DMS 273 (cell line): Measurements from ENCODE around the gene ATF7IP.
"Not testable (repeated sequence)": the region's sequence is repeated elsewhere in the genome, so short reads cannot be mapped to it uniquely, and the experiment has no call there.

Experiments used
- DNase-seq: peaks from one replicate; lab custom pipeline; 2025; ENCODE audit not compliant: unreplicated experiment; lab: John Stamatoyannopoulos, UW

Gene ATF7IP, protein sequence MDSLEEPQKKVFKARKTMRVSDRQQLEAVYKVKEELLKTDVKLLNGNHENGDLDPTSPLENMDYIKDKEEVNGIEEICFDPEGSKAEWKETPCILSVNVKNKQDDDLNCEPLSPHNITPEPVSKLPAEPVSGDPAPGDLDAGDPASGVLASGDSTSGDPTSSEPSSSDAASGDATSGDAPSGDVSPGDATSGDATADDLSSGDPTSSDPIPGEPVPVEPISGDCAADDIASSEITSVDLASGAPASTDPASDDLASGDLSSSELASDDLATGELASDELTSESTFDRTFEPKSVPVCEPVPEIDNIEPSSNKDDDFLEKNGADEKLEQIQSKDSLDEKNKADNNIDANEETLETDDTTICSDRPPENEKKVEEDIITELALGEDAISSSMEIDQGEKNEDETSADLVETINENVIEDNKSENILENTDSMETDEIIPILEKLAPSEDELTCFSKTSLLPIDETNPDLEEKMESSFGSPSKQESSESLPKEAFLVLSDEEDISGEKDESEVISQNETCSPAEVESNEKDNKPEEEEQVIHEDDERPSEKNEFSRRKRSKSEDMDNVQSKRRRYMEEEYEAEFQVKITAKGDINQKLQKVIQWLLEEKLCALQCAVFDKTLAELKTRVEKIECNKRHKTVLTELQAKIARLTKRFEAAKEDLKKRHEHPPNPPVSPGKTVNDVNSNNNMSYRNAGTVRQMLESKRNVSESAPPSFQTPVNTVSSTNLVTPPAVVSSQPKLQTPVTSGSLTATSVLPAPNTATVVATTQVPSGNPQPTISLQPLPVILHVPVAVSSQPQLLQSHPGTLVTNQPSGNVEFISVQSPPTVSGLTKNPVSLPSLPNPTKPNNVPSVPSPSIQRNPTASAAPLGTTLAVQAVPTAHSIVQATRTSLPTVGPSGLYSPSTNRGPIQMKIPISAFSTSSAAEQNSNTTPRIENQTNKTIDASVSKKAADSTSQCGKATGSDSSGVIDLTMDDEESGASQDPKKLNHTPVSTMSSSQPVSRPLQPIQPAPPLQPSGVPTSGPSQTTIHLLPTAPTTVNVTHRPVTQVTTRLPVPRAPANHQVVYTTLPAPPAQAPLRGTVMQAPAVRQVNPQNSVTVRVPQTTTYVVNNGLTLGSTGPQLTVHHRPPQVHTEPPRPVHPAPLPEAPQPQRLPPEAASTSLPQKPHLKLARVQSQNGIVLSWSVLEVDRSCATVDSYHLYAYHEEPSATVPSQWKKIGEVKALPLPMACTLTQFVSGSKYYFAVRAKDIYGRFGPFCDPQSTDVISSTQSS

DNA sequence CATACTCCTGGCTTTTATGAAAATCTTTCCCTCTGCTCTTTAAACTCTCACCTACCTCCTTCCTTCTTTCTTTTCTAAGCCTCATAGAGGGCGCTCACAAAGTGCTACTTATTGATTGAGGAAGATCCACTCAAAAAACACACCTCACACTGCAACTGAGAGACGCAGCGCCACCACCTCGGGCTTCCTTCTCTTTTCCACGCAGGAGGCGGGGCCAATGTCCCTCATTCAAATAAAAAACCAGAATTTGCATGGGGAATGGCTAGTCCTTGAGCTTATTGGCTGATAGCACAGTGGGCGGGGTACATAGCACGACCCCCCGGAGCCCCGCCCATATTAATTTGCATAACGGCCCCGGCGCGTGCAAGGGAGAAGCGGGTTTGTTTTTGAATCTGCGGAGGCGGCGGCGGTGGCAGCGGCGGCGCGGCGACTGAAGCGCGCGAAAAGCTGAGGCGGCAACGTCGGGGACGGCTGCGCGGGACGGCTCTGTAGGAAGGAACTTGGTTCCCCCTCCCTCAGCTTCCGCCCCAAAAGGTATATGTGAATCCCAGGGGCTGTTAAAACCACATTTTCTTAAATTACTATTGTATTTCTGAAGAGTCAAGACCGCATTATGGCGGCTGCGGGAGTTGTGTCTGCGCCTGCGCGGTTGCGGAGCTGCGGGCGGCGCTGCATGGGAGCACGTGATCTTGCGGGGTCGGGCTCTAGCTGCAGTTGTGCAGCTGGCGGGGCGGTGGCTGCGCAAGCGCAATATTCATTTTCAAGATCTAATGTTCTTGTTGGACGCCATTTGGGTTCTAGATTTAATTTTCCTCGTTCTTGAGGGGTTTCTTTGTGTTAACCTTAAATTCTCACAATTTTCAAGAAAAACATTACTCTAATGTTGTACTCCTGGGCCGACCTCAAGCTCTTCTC is at the start of gene ATF7IP:
Gene ATF7IP (plus strand): TSS at position 389 of the 915 bp plus-strand sequence. CDS start 58,234 bp downstream, outside the sequence.
- peak; percentile 98 for DNase-seq

DNA sequence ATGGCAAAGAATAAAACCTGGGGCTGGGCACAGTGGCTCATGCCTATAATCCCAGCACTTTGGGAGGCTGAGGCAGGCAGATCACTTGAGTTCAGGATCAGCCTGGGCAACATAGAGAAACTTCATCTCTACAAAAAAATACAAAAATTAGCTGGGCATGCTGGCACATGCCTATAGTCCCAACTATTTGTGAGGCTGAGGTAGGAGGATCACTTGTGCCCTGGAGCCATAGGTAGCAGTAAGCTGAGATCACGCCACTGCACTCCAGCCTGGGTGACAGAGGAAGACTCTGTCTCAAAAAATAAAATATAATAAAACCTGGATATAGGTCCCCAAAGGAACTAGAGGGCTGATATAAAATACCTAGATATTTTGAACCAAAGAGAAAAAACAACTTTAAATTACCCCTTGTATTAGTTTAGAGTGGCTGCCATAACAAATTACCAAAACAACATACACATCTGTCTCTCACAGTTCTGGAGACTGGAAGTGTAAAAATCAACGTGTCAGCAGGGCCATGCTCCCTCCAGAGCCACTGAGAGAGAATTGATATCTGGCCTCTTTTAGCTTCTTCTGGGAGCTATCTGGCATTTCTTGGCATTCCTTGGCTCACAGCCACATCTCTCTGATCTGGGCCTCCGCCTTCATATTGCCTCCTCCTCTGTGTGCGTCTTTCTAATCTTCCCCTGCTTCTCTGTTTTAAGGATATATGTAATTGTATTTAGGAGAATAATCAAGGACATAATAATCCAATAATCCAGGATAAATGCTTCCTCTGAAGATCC is 47.9 kb upstream of the ATF7IP start:
- no peak for DNase-seq

DNA sequence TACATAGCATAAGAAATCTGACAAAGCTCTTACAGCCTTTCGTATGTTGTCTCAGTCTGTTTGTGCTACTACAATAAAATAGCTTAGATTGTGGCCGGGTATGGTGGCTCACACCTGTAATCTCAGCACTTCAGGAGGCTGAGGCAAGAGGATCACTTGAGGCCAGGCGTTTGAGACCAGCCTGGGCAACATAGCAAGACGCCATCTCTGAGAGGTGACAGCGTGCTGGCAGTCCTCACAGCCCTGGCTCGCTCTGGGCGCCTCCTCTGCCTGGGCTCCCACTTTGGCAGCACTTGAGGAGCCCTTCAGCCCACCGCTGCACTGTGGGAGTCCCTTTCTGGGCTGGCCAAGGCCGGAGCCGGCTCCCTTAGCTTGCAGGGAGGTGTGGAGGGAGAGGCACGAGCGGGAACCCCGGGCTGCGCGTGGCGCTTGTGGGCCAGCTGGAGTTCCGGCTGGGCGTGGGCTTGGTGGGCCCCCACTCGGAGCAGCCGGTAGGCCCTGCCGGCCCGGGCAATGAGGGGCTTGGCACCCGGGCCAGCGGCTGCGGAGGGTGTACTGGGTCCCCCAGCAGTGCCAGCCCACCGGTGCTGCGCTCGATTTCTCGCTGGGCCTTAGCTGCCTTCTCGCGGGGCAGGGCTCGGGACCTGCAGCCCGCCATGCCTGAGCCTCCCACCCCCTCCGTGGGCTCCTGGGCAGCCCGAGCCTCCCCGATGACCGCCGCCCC is 45.6 kb upstream of the ATF7IP start:
- not testable (repeated sequence) for DNase-seq

DNA sequence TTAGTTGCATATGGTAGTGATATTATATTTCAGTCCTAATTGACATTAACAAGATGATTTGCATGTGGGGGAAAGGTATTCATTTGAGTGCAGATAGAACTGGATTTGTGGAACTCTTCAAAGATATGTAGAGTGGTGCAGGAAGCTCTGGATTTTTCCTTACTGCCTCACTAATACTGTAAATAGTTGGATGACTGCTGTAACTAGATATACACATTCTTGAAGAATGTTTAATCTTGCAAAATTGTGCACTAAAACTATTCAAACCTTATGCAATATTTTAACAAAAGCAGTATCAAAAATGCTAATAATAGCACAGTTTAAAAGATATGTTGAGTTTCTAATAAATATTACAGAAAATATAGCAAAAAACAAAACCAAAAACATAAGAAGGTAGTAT is 43.1 kb upstream of the ATF7IP start:
- DNase-seq: no peak

DNA sequence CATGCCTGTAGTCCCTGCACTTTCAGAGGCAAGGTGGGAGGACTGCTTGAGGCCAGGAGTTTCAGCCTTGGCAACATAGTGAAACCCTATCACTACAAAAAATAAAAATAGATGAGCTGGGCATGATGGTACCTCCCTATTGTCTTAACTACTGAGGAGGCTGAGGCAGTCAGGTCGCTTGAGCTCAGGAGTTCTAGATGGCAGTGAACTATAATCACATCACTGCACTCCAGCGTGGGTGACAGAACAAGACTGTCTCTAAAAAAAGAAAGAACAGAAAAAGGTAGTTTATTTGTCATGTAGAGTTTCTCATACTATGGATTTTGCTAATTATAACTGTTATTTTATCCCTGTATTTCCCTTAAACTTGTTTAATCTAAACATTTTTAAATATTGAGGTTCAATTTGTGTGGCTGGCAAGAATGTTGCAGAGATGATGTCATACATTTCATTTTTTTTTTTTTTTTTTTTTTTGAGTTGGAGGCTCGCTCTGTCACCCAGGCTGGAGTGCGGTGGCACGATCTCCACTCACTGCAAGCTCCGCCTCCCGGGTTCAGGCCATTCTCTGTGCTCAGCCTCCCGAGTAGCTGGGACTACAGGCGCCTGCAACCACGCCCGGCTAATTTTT is 39.7 kb upstream of the ATF7IP start:
- DNase-seq: no peak

DNA sequence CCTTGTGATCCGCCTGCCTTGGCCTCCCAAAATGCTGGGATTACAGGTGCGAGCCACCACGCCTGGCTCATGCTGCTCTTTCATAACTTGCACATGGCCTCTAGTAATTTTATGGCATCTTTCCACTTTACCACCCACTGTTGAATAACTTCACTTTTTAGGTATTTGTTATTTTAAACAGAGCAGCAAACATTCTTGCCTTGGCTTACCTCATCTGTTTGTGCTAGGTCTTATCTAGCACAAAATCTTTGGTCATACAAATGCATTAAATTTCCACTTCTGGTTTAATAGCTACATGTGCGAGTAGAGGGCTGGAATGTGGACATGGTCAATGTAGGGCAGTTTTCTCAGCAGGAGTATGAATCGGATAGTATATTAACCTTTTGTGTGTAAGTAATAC is 38.8 kb upstream of the ATF7IP start:
- DNase-seq: no peak

DNA sequence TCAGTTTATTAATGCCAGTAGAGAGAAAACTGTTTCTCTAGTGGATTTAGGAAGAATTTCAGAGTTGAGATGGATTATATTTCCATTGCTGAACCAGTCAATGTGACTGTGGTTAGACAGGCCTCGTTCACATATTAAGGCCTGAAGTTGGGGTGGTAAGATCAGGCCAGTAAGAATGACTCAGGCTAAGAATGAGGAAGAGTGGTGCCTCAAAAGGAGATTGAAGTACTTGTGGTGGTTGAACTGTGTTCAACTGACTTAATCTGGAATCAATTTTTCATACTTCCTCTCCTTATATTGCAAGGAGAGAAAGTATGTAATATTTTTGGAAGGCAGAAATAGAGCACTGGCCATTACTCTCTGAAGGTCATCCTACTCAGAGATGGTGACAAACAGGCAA is 37.8 kb upstream of the ATF7IP start:
- DNase-seq: no peak

DNA sequence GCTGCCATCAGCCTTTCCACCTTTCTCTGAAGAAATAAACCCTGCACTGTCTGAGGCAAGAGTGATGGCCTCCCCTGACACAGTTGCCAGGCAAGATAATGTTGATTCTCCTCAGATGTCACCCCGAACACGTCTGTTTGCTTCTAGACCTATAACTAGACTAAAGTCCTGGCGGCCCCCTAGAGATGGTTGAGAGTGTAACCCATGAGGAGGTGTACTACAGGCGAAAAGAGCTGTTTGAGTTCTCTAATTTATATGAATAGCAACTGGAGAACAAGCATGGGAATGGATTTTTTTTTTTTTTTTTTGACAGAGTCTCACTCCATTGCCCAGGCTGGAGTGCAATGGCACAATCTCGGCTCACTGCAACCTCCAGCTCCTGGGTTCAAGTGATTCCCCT is 33.0 kb upstream of the ATF7IP start:
- DNase-seq: no peak

DNA sequence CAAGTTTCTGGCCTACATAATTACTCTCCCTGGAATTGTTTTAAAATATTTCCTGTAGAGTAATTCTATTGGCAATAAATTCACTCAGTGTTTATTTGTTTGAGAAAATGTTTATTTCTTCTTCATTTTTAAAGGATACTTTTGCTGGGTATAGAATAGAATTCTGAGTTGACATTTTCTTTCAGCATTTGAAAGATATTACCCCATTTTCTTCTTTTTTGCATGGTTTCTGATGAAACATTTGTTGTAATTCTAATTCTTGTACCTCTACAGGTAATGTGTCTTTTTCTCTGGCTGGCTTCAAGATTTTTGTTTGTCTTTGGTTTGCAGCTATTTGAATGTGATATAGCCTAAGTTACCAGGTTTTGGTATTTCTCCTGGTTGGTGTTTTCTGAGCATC is 25.1 kb upstream of the ATF7IP start:
- DNase-seq: no peak

DNA sequence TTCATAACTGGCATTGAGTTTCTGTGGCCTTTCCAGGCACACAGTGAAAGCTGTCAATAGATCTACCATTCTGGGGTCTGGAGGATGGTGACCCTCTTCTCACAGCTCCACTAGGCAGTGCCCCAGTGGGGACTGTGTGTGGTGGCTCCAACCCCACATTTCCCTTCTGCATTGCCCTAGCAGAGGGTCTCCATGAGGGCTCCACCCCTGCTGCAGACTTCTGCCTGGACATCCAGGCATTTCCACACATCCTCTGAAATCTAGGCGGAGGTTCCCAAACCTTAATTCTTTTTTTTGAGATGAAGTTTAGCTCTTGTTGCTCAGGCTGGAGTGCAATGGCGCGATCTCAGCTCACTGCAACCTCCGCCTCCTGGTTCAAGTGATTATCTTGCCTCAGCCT is 14.0 kb upstream of the ATF7IP start:
- DNase-seq: not testable (repeated sequence)

DNA sequence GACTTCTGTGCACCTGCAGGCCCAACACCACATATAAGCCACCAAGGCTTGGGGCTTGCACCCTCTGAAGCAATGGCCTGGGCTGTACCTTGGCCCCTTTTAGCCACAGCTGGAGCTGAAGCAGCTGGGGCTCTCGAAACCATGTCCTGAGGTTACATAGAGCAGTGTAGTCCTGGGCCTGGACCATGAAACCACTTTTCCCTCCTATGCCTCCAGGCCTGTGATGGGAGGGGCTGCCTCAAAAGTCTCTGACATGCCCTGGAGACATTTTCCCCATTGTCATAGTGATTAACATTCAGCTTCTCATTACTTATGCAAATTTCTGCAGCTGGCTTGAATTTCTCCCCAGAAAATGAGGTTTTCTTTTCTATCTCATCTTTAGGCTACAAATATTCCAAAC is 13.4 kb upstream of the ATF7IP start:
- DNase-seq: not testable (repeated sequence)

DNA sequence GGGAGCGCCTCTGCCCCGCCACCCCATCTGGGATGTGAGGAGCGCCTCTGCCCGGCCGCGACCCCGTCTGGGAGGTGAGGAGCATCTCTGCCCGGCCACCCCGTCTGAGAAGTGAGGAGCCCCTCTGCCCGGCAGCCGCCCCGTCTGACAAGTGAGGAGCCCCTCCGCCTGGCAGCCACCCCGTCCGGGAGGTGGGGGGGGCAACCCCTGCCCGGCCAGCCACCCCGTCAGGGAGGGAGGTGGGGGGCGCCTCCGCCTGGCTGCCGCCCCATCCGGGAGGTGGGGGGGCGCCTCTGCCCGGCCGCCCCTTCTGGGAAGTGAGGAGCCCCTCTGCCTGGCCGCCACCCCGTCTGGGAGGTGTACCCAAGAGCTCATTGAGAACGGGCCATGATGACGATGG is 10.8 kb upstream of the ATF7IP start:
- not testable (repeated sequence) for DNase-seq

DNA sequence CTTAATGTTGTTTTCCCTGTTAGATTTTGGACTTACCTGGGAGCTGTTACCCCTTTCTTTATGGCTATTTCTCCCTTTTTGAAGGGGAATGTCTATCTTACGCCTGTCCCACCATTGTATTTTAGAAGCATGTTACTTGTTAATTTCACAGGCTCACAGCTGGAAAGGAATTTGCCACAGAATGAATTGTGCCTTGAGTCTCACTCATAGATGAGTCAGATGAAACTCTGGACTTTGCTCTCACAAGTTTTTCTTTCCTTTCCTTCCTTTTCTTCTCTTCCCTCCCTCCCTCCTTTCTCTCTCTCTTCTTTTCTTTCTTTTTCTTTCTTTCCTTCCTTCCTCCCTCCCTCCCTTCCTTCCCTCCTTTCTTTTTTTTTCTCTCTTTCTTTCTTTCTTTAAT is 9.3 kb upstream of the ATF7IP start:
- DNase-seq: no peak

DNA sequence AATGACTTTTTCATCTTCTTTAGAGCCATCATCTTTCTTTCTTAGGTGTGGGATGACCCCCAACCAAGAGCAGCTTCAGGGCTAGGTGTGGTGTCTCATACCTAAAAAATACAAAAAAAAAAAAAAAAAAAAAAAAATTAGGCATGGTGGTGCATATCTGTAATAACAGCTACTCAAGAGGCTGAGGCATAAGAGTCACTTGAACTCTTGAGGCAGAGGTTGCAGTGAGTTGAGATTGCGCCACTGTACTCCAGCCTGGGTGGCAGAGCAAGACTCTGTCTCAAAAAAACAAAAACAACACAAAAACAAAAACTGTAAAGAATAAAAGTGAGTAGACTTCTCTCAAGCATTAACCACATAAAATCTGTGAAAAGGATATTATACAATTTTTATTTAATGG is 8.0 kb upstream of the ATF7IP start:
- DNase-seq: no peak

DNA sequence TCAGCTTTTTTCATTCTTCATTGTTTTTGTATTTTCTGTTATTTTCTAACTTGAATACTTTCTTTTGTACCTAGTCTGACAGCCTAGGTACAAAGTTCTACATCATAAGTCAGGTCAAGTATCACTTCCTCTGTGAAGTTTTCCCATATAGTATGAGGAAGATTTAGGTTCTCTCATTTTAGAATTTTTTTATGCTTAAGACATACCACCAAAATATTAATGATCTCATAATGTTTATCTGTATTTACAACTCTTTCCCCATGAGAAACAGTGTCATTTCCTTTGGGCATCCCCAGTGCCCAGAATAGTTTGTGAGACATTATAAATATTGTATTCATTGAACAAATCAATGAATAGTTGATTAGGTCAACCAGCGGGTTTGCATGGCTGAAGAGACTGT is 3.1 kb upstream of the ATF7IP start:
- no peak for DNase-seq

DNA sequence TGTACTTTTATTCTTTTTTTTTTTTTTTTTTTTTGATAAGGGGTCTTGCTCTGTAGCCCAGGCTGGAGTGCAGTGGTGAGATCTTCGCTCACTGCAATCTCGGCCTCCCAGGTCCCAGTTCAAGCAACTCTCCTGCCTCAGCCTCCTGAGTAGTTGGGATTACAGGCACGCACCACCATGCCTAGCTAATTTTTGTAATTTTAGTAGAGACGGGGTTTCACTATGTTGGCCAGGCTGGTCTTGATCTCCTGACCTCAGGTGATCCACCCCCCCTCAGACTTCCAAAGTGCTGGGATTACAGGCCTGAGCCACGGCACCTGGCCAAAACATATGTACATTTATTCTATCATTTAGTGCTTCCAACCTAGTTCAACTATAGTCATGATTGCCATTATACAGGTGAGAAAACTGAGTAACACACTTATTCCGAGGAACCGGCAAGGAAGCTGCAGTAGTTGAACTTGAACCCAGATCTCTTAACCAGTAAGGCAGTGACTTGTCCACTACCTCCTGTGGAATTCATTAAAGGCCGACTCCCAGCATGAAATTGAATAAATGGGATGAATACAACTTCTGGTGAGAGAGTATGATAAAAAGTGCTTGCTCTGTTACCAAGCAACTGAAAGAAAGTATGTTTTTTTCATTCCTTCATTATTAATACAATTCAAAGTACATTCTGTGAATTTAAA is 755 bp upstream of the ATF7IP start:
- no peak for DNase-seq

DNA sequence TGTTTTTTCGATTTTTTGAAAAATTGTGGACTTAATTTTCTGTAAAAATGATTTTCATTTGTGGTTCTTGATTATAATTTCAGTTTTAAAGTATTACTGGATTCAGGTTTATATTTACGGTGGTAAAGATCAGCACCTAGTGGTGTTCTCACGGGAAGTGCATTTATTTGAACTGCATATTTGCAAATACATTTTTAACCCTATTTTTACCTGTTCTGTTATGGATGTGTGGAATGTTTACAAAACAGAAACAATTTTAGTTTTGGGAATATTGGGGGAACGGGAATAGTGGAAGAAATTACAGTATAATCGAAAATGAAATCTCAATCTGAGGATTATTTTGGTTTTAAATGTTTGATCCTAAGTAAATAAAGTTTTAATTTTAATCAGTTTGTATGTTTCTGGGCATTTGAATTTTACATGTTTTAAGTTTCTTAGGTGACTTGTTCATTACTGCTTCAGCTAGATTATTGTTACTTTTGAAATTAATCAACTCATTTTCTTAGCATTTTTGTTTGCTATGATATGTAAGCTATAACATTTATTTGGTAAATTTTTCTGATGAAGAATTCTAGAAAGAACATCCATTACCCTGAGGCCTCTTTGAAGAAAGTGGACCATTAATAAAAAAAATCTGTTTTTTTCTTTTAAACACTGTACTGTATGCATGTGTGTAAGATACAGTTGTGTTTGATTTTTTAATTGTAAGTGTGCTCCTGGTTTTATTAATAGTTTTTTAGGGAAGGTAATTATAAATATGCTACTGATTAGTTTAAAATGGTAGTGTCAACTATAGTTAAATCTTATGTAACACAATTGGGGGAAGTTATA is 942 bp downstream of the ATF7IP start:
- peak; percentile 60 for DNase-seq
